ENCODE results near the gene CCNK. TPM values are rescaled to one million over a fixed set of nuclear protein-coding genes. Genes with fewer than 3 reads are reported as not detected.

Gene CCNK
- total RNA-seq, 4 donors from 2014 or later = 14.5 to 42.6 (median 31.3) TPM

GRCh38 chr14:99503848-99504453 is 22.7 kb downstream of the CCNK start:
- in situ Hi-C loops (cut with MboI; ENCODE audit: low pct_ligation_motif_present in 1 of 4, low pct_unique_long_range_greater_than_20kb in 1 of 4, low sequenced_read_pairs in 3 of 4) = loop anchor here in 1 of 4 donors (25.0 kb wide), 1 partner anchor 108 kb away; the partner anchor contains the start of gene CCDC85C
- H3K27me3 ChIP-seq = no peaks in the 10 kb centered on the region
- H3K9me3 ChIP-seq = no peaks in the 10 kb centered on the region
- no peak overlapping the region for H3K4me3 ChIP-seq
- no peak overlapping the region for H3K27ac ChIP-seq
- TF ChIP-seq POLR2A (IDR thresholded peaks at IDR 0.05) (no peak), EP300 (IDR thresholded peaks at IDR 0.05; ENCODE audit: low read depth) (no peak), POLR2AphosphoS5 (IDR thresholded peaks at IDR 0.05) (no peak)
- TF ChIP-seq, protein P1, sequence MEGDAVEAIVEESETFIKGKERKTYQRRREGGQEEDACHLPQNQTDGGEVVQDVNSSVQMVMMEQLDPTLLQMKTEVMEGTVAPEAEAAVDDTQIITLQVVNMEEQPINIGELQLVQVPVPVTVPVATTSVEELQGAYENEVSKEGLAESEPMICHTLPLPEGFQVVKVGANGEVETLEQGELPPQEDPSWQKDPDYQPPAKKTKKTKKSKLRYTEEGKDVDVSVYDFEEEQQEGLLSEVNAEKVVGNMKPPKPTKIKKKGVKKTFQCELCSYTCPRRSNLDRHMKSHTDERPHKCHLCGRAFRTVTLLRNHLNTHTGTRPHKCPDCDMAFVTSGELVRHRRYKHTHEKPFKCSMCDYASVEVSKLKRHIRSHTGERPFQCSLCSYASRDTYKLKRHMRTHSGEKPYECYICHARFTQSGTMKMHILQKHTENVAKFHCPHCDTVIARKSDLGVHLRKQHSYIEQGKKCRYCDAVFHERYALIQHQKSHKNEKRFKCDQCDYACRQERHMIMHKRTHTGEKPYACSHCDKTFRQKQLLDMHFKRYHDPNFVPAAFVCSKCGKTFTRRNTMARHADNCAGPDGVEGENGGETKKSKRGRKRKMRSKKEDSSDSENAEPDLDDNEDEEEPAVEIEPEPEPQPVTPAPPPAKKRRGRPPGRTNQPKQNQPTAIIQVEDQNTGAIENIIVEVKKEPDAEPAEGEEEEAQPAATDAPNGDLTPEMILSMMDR (IDR thresholded peaks at IDR 0.05) = no peak
- H3K36me3 ChIP-seq = peaks cover 0 to 78% (median 38%) of the 10 kb centered on the region in 4 donors
- no peaks in the 10 kb centered on the region for H3K4me1 ChIP-seq
- intact Hi-C loops (cut with DNase I; ENCODE audit: low total_unique reads) = no loop called here
- WGBS, 2 donors (ENCODE audit: low coverage in 1 of 2) = 89 to 92% methylated on average over 1 to 4 of the region's 4 CpGs
- no peak for DNase-seq

DNA sequence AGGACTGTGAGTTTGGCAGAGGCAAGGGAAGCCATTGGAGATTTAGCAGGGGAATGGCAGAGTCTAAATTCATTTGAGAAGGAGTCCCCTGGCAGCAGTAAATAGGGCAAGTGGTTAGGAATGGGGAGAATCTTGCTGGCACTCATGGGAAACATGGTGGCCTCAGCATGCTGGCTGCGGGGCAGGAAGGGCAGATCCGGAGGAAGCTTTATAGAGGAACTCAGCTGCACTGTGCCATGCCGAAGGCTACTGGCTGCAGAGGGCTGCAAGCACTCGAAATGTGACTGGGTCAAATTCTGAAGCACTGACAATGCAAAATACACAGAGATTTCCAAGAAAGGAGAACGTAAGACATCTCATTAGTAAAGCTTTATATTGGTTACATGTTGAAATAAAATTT is 23.9 kb downstream of the CCNK start:
- Histone ChIP-seq H3K27ac (no peak overlapping the region), H3K4me1 (no peaks in the 10 kb centered on the region), H3K36me3 (peaks cover 0 to 82% (median 38%) of the 10 kb centered on the region in 4 donors), H3K9me3 (no peaks in the 10 kb centered on the region), H3K4me3 (no peak overlapping the region), H3K27me3 (no peaks in the 10 kb centered on the region)
- in situ Hi-C loops (cut with MboI; ENCODE audit: low pct_ligation_motif_present in 1 of 4, low pct_unique_long_range_greater_than_20kb in 1 of 4, low sequenced_read_pairs in 3 of 4) (loop anchor here in 1 of 4 donors (25.0 kb wide), 1 partner anchor 107 kb away; the partner anchor contains the start of gene CCDC85C), intact Hi-C loops (cut with DNase I; ENCODE audit: low total_unique reads) (no loop called here)
- TF ChIP-seq, protein P1 (IDR thresholded peaks at IDR 0.05) = no peak
- TF ChIP-seq POLR2AphosphoS5 (IDR thresholded peaks at IDR 0.05) (no peak), POLR2A (IDR thresholded peaks at IDR 0.05) (no peak), EP300 (IDR thresholded peaks at IDR 0.05; ENCODE audit: low read depth) (no peak)
- 91 to 92% methylated on average over 5 of the region's 5 CpGs for WGBS, 2 donors (ENCODE audit: low coverage in 1 of 2)
- DNase-seq = no peak

DNA sequence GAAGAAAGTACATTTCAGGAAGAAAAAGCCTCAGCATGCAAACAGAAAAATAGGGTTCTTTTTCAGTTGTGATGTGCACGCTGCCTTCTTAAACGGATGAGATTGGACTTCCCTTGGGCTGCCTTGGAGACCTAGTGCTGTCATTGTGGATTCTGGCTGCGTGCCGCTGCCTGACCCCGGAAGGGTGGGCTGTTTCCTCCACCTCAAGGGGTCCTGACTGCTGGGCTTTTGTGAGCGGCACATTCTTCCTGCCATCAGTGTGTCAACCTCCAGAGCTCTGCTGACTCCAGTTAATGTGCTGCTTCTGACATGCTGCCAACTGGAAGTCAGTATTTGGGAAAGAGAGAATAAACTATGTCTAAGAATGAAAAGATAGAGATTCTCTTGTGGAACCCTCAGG is 25.1 kb downstream of the CCNK start:
- DNase-seq = no peak
- Histone ChIP-seq H3K9me3 (no peaks in the 10 kb centered on the region), H3K27ac (no peak overlapping the region), H3K27me3 (no peaks in the 10 kb centered on the region), H3K4me3 (no peak overlapping the region), H3K36me3 (peaks cover 0 to 73% (median 34%) of the 10 kb centered on the region in 4 donors), H3K4me1 (peaks cover 0 to 4% (median 0%) of the 10 kb centered on the region in 4 donors)
- TF ChIP-seq POLR2A (IDR thresholded peaks at IDR 0.05) (no peak), EP300 (IDR thresholded peaks at IDR 0.05; ENCODE audit: low read depth) (no peak), POLR2AphosphoS5 (IDR thresholded peaks at IDR 0.05) (no peak)
- 82% methylated on average over 6 of the region's 6 CpGs; no CpG with 5 or more reads in 1 of the 2 donors for WGBS, 2 donors (ENCODE audit: low coverage in 1 of 2)
- in situ Hi-C loops (cut with MboI; ENCODE audit: low pct_ligation_motif_present in 1 of 4, low pct_unique_long_range_greater_than_20kb in 1 of 4, low sequenced_read_pairs in 3 of 4) = loop anchor here in 1 of 4 donors (25.0 kb wide), 1 partner anchor 106 kb away; the partner anchor contains the start of gene CCDC85C
- intact Hi-C loops (cut with DNase I; ENCODE audit: low total_unique reads) = no loop called here

- no peaks in the 10 kb centered on the region for H3K27me3 ChIP-seq
- intact Hi-C loops (cut with DNase I; ENCODE audit: low total_unique reads) = no loop called here
- H3K36me3 ChIP-seq = peaks cover 0 to 56% (median 25%) of the 10 kb centered on the region in 4 donors
- WGBS, 2 donors (ENCODE audit: low coverage in 1 of 2) = 96 to 100% methylated on average over 6 to 13 of the region's 13 CpGs
- TF ChIP-seq POLR2AphosphoS5 (IDR thresholded peaks at IDR 0.05) (no peak), EP300 (IDR thresholded peaks at IDR 0.05; ENCODE audit: low read depth) (no peak), POLR2A (IDR thresholded peaks at IDR 0.05) (no peak)
- TF ChIP-seq, protein P1 (IDR thresholded peaks at IDR 0.05) = no peak
- no peaks in the 10 kb centered on the region for H3K9me3 ChIP-seq
- H3K4me1 ChIP-seq = peaks cover 0 to 10% (median 4%) of the 10 kb centered on the region in 4 donors
- in situ Hi-C loops (cut with MboI; ENCODE audit: low pct_ligation_motif_present in 1 of 4, low pct_unique_long_range_greater_than_20kb in 1 of 4, low sequenced_read_pairs in 3 of 4) = loop anchor here in 1 of 4 donors (25.0 kb wide), 1 partner anchor 104 kb away; the partner anchor contains the start of gene CCDC85C
- no peak overlapping the region for H3K4me3 ChIP-seq
- no peak overlapping the region for H3K27ac ChIP-seq
- DNase-seq = no peak
Observed at GRCh38 chr14:99507860-99508640, 26.8 kb downstream of the CCNK start.

Measured in transverse colon (tissue), 4 donors.